Esophagus muscularis mucosa (tissue), 4 donors: ENCODE results near the gene CEP112. TPM values are rescaled to one million over a fixed set of nuclear protein-coding genes. Genes with fewer than 3 reads are reported as not detected.
A peak's percentile ranks its signal among the peaks of the same experiment; 100 is the strongest.

Experiments used
- DNase-seq: peaks from one replicate; pipeline ENCODE4 v3.0.0-alpha.2; 2017; ENCODE audit errors: extremely low spot score
- H3K27ac ChIP-seq, 4 donors: fragments of 200-600 bp; sonication (generic); replicated peaks in 1 of 4; 1 replicate in 3 of 4; 2 replicates in 1 of 4; pipeline ENCODE4 v1.5.1; 2016 to 2019; ENCODE audit warnings: mild to moderate bottlenecking in 1 of 4
- H3K27me3 ChIP-seq, 4 donors: fragments of 200-600 bp; sonication (generic); one replicate each; pipeline versions ENCODE4 v1.5.1 to v1.6.0; 2016 to 2019
- H3K36me3 ChIP-seq, 4 donors: fragments of 200-600 bp; sonication (generic); one replicate each; pipeline ENCODE4 v1.5.1; 2016 to 2019
- H3K4me1 ChIP-seq, 4 donors: fragments of 200-600 bp; sonication (generic); one replicate each; pipeline ENCODE4 v1.5.1; 2016 to 2019
- H3K4me3 ChIP-seq, 4 donors: fragments of 200-600 bp; sonication (generic); 1 replicate in 2 of 4; 2 replicates in 2 of 4; pipeline ENCODE4 v1.5.1; 2016 to 2019; ENCODE audit warnings: mild to moderate bottlenecking in 4 of 4, moderate library complexity in 1 of 4
- H3K9me3 ChIP-seq, 4 donors: fragments of 200-600 bp; sonication (generic); 1 replicate in 3 of 4; 2 replicates in 1 of 4; pipeline ENCODE4 v1.5.1; 2016 to 2019
- EP300 ChIP-seq: sonication (generic); formaldehyde crosslinking; IDR thresholded peaks from one replicate; pipeline ENCODE4 v1.6.1; 2017; ENCODE audit warnings: antibody characterized with exemption
- POLR2A ChIP-seq: fragments of 450-650 bp; IDR thresholded peaks from one replicate; pipeline ENCODE4 v1.6.1; 2017; ENCODE audit warnings: antibody characterized with exemption, moderate library complexity, mild to moderate bottlenecking, low read depth
- POLR2AphosphoS5 ChIP-seq, 2 donors: sonication (generic); formaldehyde crosslinking; IDR thresholded peaks; one replicate each; pipeline ENCODE4 v1.6.1; 2017; ENCODE audit warnings: antibody characterized with exemption in 2 of 2
- WGBS: methylation state at CpG from one replicate; pipeline ENCODE4 v1.1.5; 2018; 5-methylcytosine and 5-hydroxymethylcytosine counted together
- intact Hi-C: fragments of 100-400 bp; cut with DNase I; formaldehyde crosslinking; loops from one replicate; pipeline ENCODE4 v1.15.1; 2023
- total RNA-seq, 4 donors: library from RNA; depleted of rRNA; stranded (reverse); fragments of >200 nt; gene quantifications; one replicate each; pipeline versions ENCODE4 v1.1.0 to v1.2.1, GENCODE V29; 2016
- TF ChIP-seq, protein P1 (sequence below), 3 experiments: fragments of 200-600 bp in 2 of 3; fragments of 450-650 bp in 1 of 3; sonication (generic) in 2 of 3; IDR thresholded peaks; one replicate each; pipeline ENCODE4 v1.5.1; 2017 to 2019; ENCODE audit warnings: antibody characterized with exemption in 3 of 3, mild to moderate bottlenecking in 2 of 3, moderate library complexity in 1 of 3

The CEP112 gene
- total RNA-seq, 4 donors from 2014 or later: 17.0 to 24.7 (median 23.2) TPM

DNA sequence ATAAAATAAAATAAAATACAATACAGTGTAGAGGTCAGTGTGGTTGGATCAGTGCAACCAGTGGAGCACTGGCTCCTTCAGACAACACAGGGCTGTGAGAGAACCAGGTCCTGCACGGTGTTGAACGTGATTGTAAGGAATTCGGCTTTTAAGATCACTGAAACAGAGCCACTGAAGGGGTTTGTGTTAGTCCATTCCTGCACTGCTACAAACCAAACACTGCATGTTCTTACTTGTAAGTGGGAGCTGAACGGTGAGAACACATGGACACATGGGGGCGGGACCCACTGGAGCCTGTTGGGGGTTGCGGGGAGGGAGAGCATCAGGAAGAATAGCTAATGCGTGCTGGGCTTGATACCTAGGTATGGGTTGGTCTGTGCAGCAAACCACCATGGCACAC, 437.3 kb downstream of the CEP112 start:
- DNase-seq: no peak
- TF ChIP-seq POLR2A (no peak), EP300 (no peak), POLR2AphosphoS5 (IDR thresholded peaks at IDR 0.05) (no peak)
- TF ChIP-seq, protein P1, sequence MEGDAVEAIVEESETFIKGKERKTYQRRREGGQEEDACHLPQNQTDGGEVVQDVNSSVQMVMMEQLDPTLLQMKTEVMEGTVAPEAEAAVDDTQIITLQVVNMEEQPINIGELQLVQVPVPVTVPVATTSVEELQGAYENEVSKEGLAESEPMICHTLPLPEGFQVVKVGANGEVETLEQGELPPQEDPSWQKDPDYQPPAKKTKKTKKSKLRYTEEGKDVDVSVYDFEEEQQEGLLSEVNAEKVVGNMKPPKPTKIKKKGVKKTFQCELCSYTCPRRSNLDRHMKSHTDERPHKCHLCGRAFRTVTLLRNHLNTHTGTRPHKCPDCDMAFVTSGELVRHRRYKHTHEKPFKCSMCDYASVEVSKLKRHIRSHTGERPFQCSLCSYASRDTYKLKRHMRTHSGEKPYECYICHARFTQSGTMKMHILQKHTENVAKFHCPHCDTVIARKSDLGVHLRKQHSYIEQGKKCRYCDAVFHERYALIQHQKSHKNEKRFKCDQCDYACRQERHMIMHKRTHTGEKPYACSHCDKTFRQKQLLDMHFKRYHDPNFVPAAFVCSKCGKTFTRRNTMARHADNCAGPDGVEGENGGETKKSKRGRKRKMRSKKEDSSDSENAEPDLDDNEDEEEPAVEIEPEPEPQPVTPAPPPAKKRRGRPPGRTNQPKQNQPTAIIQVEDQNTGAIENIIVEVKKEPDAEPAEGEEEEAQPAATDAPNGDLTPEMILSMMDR (IDR thresholded peaks at IDR 0.05): no peak
- 82% methylated on average over 7 of the region's 7 CpGs for WGBS
- Histone ChIP-seq H3K27ac (no peak overlapping the region), H3K27me3 (no peaks in the 10 kb centered on the region), H3K36me3 (no peaks in the 10 kb centered on the region), H3K4me1 (peaks cover 11 to 40% (median 34%) of the 10 kb centered on the region in 4 donors), H3K9me3 (no peaks in the 10 kb centered on the region), H3K4me3 (no peak overlapping the region)
- intact Hi-C loops: no loop called here

DNA sequence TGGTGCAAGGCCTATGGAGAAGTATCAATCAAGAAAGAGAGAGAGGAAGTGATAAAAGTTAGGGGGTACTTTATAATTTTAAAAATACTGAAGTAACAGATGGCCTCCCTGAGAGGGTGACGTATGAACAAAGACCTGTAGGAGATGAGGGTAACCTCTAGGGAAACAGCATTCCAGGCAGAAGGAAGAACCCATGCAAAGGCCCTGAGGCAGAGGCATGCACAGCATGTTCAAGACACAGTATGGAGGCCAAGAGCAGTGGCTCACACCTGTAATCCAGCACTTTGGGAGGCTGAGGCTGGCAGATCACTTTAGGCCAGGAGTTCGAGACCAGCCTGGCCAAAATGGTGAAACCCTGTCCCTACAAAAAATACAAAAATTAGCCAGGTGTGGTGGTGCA, 437.9 kb downstream of the CEP112 start:
- TF ChIP-seq POLR2A (no peak), POLR2AphosphoS5 (IDR thresholded peaks at IDR 0.05) (no peak), EP300 (no peak)
- TF ChIP-seq, protein P1 (IDR thresholded peaks at IDR 0.05): no peak
- H3K36me3 ChIP-seq: no peaks in the 10 kb centered on the region
- peaks cover 11 to 40% (median 34%) of the 10 kb centered on the region in 4 donors for H3K4me1 ChIP-seq
- DNase-seq: no peak
- 97% methylated on average over 2 of the region's 2 CpGs for WGBS
- H3K27me3 ChIP-seq: no peaks in the 10 kb centered on the region
- H3K4me3 ChIP-seq: no peak overlapping the region
- no peaks in the 10 kb centered on the region for H3K9me3 ChIP-seq
- intact Hi-C loops: no loop called here
- H3K27ac ChIP-seq: no peak overlapping the region

DNA sequence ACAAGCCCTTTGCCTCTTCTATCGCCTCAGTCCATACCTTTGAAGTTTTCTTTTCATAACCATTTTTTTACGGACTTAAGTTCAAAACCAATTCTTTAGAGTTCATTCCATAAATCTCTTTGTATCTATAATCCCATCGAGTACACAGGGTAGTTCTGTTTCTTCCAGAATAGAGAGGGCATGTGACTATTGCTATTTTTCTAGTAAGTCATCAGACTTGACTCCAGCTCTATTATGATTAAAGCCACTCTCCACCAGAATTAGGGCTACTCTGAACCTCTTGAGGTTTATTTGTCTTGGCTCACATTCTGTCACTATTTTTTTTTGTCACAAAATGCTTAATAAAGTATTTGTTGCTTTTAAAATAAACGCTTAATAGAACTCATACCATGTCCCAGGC, 438.6 kb downstream of the CEP112 start:
- intact Hi-C loops: no loop called here
- no peak for DNase-seq
- 50% methylated on average over 4 of the region's 4 CpGs for WGBS

DNA sequence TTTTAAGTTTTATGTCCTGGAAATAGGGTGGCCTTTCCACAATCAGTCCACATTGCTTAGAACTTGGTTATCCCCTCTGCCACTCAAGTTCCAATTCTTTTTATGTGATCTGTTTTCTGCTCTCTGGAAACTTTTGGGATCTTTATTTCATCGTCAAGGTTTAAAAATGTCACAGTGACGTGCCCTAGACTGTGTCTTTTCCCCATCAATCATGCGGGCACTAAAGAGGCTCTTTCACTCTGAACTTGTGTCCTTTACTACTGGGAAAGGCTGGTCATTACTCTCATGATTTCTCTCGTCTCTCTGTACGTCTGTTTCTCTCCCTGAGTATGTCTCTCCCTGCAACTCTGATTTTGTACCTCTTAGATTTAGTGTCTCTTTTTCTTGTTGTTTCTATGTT, 440.7 kb downstream of the CEP112 start:
- H3K27me3 ChIP-seq: no peaks in the 10 kb centered on the region
- no peaks in the 10 kb centered on the region for H3K9me3 ChIP-seq
- intact Hi-C loops: no loop called here
- 34% methylated on average over 5 of the region's 5 CpGs for WGBS
- peaks cover 11 to 56% (median 46%) of the 10 kb centered on the region in 4 donors for H3K4me1 ChIP-seq
- no peak overlapping the region for H3K4me3 ChIP-seq
- DNase-seq: no peak
- no peak for TF ChIP-seq POLR2A
- TF ChIP-seq, protein P1 (IDR thresholded peaks at IDR 0.05): no peak
- TF ChIP-seq EP300: no peak
- no peak for TF ChIP-seq POLR2AphosphoS5 (IDR thresholded peaks at IDR 0.05)
- no peaks in the 10 kb centered on the region for H3K36me3 ChIP-seq
- peak overlapping the region; percentile 11 to 57 (median 52) for H3K27ac ChIP-seq

More for the DNA sequence above, 438.6 kb downstream of the CEP112 start:
- Histone ChIP-seq H3K27me3 (no peaks in the 10 kb centered on the region), H3K27ac (no peak overlapping the region), H3K36me3 (no peaks in the 10 kb centered on the region), H3K4me3 (no peak overlapping the region), H3K4me1 (peaks cover 11 to 45% (median 38%) of the 10 kb centered on the region in 4 donors), H3K9me3 (no peaks in the 10 kb centered on the region)
- no peak for TF ChIP-seq POLR2AphosphoS5 (IDR thresholded peaks at IDR 0.05)
- TF ChIP-seq POLR2A: no peak
- TF ChIP-seq EP300: no peak
- TF ChIP-seq, protein P1 (IDR thresholded peaks at IDR 0.05): no peak

DNA sequence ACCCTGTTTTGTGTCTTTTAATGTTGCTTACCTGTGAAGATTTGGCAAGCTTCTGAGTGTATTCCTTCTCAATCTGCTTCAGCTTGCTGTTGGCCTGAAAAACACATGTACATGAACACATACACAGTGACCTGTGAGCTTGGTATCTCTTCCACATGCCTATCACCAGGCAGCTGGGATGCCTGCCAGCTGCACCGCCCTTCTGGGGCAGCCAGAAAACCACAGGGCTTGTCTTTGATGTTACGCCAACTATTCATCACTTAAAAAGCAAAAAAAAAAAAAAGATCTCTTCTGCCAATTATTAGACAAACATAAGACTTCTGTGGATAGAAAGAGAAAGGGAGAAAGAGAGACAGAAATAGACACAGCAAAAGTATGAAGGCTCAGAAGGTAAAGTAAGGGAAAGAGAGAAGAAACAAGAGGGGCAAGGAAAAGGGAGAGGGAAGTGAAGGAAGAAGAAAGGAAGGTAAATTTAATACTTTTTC, 441.3 kb downstream of the CEP112 start:
- no peak for TF ChIP-seq EP300
- TF ChIP-seq POLR2AphosphoS5 (IDR thresholded peaks at IDR 0.05): peak; percentile 44 to 68
- Histone ChIP-seq H3K36me3 (no peaks in the 10 kb centered on the region), H3K9me3 (no peaks in the 10 kb centered on the region), H3K27me3 (no peaks in the 10 kb centered on the region), H3K4me3 (no peak overlapping the region), H3K4me1 (peaks cover 11 to 56% (median 46%) of the 10 kb centered on the region in 4 donors), H3K27ac (peak overlapping the region; percentile 11 to 57 (median 52))
- 12% methylated on average over 2 of the region's 2 CpGs for WGBS
- DNase-seq: no peak
- intact Hi-C loops: no loop called here
